ENCODE data around the gene ZNF273.
"Not testable (repeated sequence)": the region's sequence is repeated elsewhere in the genome, so short reads cannot be mapped to it uniquely, and the experiment has no call there.

ZNF273 gene
- total RNA-seq, result 8.7 to 13.0 (median 12.1) reads per million in 3 donors

- Histone ChIP-seq H3K36me3 (ENCODE audit: control insufficient read depth, insufficient read depth, low read length) (no peaks in the 10 kb centered on the region), H3K27me3 (replicated peaks; ENCODE audit: control insufficient read depth, insufficient read depth, low read length, poor library complexity, severe bottlenecking) (no peaks in the 10 kb centered on the region), H3K4me3 (ENCODE audit: insufficient read depth, low read depth, low read length, poor library complexity, severe bottlenecking) (peak within 1 kb of the TSS; percentile 87), H3K27ac (ENCODE audit: insufficient read depth, low read length, poor library complexity, severe bottlenecking) (peak within 1 kb of the TSS; percentile 65), H3K9me3 (ENCODE audit: control insufficient read depth, low read length) (no peaks in the 10 kb centered on the region), H3K4me1 (ENCODE audit: control insufficient read depth, insufficient read depth, low read length, poor library complexity, severe bottlenecking) (peaks cover 15% of the 10 kb centered on the region)
- DNase-seq, result peak; percentile 73 to 86 (median 86)
These were observed at the start of gene ZNF273 for GRCh38 chr7:64902806-64903721. ZNF273 (plus strand) TSS chr7:64903273; CDS start chr7:64903318, 45 bp downstream.

GRCh38 chr7:64853679-64854078, 49.4 kb upstream of the ZNF273 start:
- no peaks in the 10 kb centered on the region for H3K9me3 ChIP-seq (ENCODE audit: control insufficient read depth, low read length)
- H3K27me3 ChIP-seq (replicated peaks; ENCODE audit: control insufficient read depth, insufficient read depth, low read length, poor library complexity, severe bottlenecking), result no peaks in the 10 kb centered on the region
- H3K4me1 ChIP-seq (ENCODE audit: control insufficient read depth, insufficient read depth, low read length, poor library complexity, severe bottlenecking), result no peaks in the 10 kb centered on the region
- no peaks in the 10 kb centered on the region for H3K36me3 ChIP-seq (ENCODE audit: control insufficient read depth, insufficient read depth, low read length)
- H3K4me3 ChIP-seq (ENCODE audit: insufficient read depth, low read depth, low read length, poor library complexity, severe bottlenecking), result no peak overlapping the region
- DNase-seq, result no peak
- H3K27ac ChIP-seq (ENCODE audit: insufficient read depth, low read length, poor library complexity, severe bottlenecking), result no peak overlapping the region

- H3K27me3 ChIP-seq (replicated peaks; ENCODE audit: control insufficient read depth, insufficient read depth, low read length, poor library complexity, severe bottlenecking), result no peaks in the 10 kb centered on the region
- no peak overlapping the region for H3K27ac ChIP-seq (ENCODE audit: insufficient read depth, low read length, poor library complexity, severe bottlenecking)
- no peaks in the 10 kb centered on the region for H3K4me1 ChIP-seq (ENCODE audit: control insufficient read depth, insufficient read depth, low read length, poor library complexity, severe bottlenecking)
- no peaks in the 10 kb centered on the region for H3K9me3 ChIP-seq (ENCODE audit: control insufficient read depth, low read length)
- no peak overlapping the region for H3K4me3 ChIP-seq (ENCODE audit: insufficient read depth, low read depth, low read length, poor library complexity, severe bottlenecking)
- no peak for DNase-seq
- H3K36me3 ChIP-seq (ENCODE audit: control insufficient read depth, insufficient read depth, low read length), result no peaks in the 10 kb centered on the region
These were observed 48.1 kb upstream of the ZNF273 start for GRCh38 chr7:64854969-64855368.

- no peaks in the 10 kb centered on the region for H3K9me3 ChIP-seq (ENCODE audit: control insufficient read depth, low read length)
- no peak overlapping the region for H3K4me3 ChIP-seq (ENCODE audit: insufficient read depth, low read depth, low read length, poor library complexity, severe bottlenecking)
- DNase-seq, result no peak
- H3K27ac ChIP-seq (ENCODE audit: insufficient read depth, low read length, poor library complexity, severe bottlenecking), result no peak overlapping the region
- H3K4me1 ChIP-seq (ENCODE audit: control insufficient read depth, insufficient read depth, low read length, poor library complexity, severe bottlenecking), result no peaks in the 10 kb centered on the region
- no peaks in the 10 kb centered on the region for H3K36me3 ChIP-seq (ENCODE audit: control insufficient read depth, insufficient read depth, low read length)
- H3K27me3 ChIP-seq (replicated peaks; ENCODE audit: control insufficient read depth, insufficient read depth, low read length, poor library complexity, severe bottlenecking), result no peaks in the 10 kb centered on the region
These were observed 40.1 kb upstream of the ZNF273 start for GRCh38 chr7:64863021-64863420.

GRCh38 chr7:64863530-64863929, 39.5 kb upstream of the ZNF273 start:
- H3K4me3 ChIP-seq (ENCODE audit: insufficient read depth, low read depth, low read length, poor library complexity, severe bottlenecking); H3K27ac ChIP-seq (ENCODE audit: insufficient read depth, low read length, poor library complexity, severe bottlenecking); H3K27me3 ChIP-seq (replicated peaks; ENCODE audit: control insufficient read depth, insufficient read depth, low read length, poor library complexity, severe bottlenecking); H3K9me3 ChIP-seq (ENCODE audit: control insufficient read depth, low read length); DNase-seq; H3K36me3 ChIP-seq (ENCODE audit: control insufficient read depth, insufficient read depth, low read length); H3K4me1 ChIP-seq (ENCODE audit: control insufficient read depth, insufficient read depth, low read length, poor library complexity, severe bottlenecking): not testable (repeated sequence)

- no peaks in the 10 kb centered on the region for H3K9me3 ChIP-seq (ENCODE audit: control insufficient read depth, low read length)
- no peak for DNase-seq
- no peaks in the 10 kb centered on the region for H3K27me3 ChIP-seq (replicated peaks; ENCODE audit: control insufficient read depth, insufficient read depth, low read length, poor library complexity, severe bottlenecking)
- H3K36me3 ChIP-seq (ENCODE audit: control insufficient read depth, insufficient read depth, low read length), result no peaks in the 10 kb centered on the region
- H3K4me3 ChIP-seq (ENCODE audit: insufficient read depth, low read depth, low read length, poor library complexity, severe bottlenecking), result no peak overlapping the region
- no peaks in the 10 kb centered on the region for H3K4me1 ChIP-seq (ENCODE audit: control insufficient read depth, insufficient read depth, low read length, poor library complexity, severe bottlenecking)
- no peak overlapping the region for H3K27ac ChIP-seq (ENCODE audit: insufficient read depth, low read length, poor library complexity, severe bottlenecking)
These were observed 39.1 kb upstream of the ZNF273 start for GRCh38 chr7:64863969-64864368.

- no peaks in the 10 kb centered on the region for H3K36me3 ChIP-seq (ENCODE audit: control insufficient read depth, insufficient read depth, low read length)
- no peaks in the 10 kb centered on the region for H3K4me1 ChIP-seq (ENCODE audit: control insufficient read depth, insufficient read depth, low read length, poor library complexity, severe bottlenecking)
- H3K9me3 ChIP-seq (ENCODE audit: control insufficient read depth, low read length), result no peaks in the 10 kb centered on the region
- no peak overlapping the region for H3K4me3 ChIP-seq (ENCODE audit: insufficient read depth, low read depth, low read length, poor library complexity, severe bottlenecking)
- no peaks in the 10 kb centered on the region for H3K27me3 ChIP-seq (replicated peaks; ENCODE audit: control insufficient read depth, insufficient read depth, low read length, poor library complexity, severe bottlenecking)
- no peak overlapping the region for H3K27ac ChIP-seq (ENCODE audit: insufficient read depth, low read length, poor library complexity, severe bottlenecking)
- no peak for DNase-seq
These were observed 35.1 kb upstream of the ZNF273 start for GRCh38 chr7:64867863-64868440.

GRCh38 chr7:64868499-64868898, 34.6 kb upstream of the ZNF273 start:
- Histone ChIP-seq H3K36me3 (ENCODE audit: control insufficient read depth, insufficient read depth, low read length) (no peaks in the 10 kb centered on the region), H3K27me3 (replicated peaks; ENCODE audit: control insufficient read depth, insufficient read depth, low read length, poor library complexity, severe bottlenecking) (no peaks in the 10 kb centered on the region), H3K4me1 (ENCODE audit: control insufficient read depth, insufficient read depth, low read length, poor library complexity, severe bottlenecking) (no peaks in the 10 kb centered on the region), H3K27ac (ENCODE audit: insufficient read depth, low read length, poor library complexity, severe bottlenecking) (no peak overlapping the region), H3K9me3 (ENCODE audit: control insufficient read depth, low read length) (no peaks in the 10 kb centered on the region), H3K4me3 (ENCODE audit: insufficient read depth, low read depth, low read length, poor library complexity, severe bottlenecking) (no peak overlapping the region)
- no peak for DNase-seq

GRCh38 chr7:64869121-64869725, 33.9 kb upstream of the ZNF273 start:
- H3K4me1 ChIP-seq (ENCODE audit: control insufficient read depth, insufficient read depth, low read length, poor library complexity, severe bottlenecking), result no peaks in the 10 kb centered on the region
- DNase-seq, result no peak
- no peaks in the 10 kb centered on the region for H3K36me3 ChIP-seq (ENCODE audit: control insufficient read depth, insufficient read depth, low read length)
- no peak overlapping the region for H3K27ac ChIP-seq (ENCODE audit: insufficient read depth, low read length, poor library complexity, severe bottlenecking)
- no peaks in the 10 kb centered on the region for H3K9me3 ChIP-seq (ENCODE audit: control insufficient read depth, low read length)
- H3K4me3 ChIP-seq (ENCODE audit: insufficient read depth, low read depth, low read length, poor library complexity, severe bottlenecking), result no peak overlapping the region
- H3K27me3 ChIP-seq (replicated peaks; ENCODE audit: control insufficient read depth, insufficient read depth, low read length, poor library complexity, severe bottlenecking), result no peaks in the 10 kb centered on the region

Data from effector memory CD4-positive, alpha-beta T cell (primary cell).